Type B pancreatic cell (in vitro differentiated cells): ENCODE results near the gene CRYBB1. TPM values are rescaled to one million over a fixed set of nuclear protein-coding genes. Genes with fewer than 3 reads are reported as not detected.

Experiments used
- DNase-seq: peaks from one replicate; pipeline ENCODE4 v3.0.0; 2021; ENCODE audit warnings: mixed read lengths; ENCODE audit not compliant: unreplicated experiment; ENCODE audit errors: extremely low spot score
- H3K27ac Mint-ChIP-seq: 2 replicates; pipeline ENCODE4 v1.8.0; 2021; ENCODE audit warnings: mild to moderate bottlenecking, mixed read lengths
- H3K27me3 Mint-ChIP-seq: 2 replicates; pipeline ENCODE4 v1.8.0; 2021; ENCODE audit warnings: mixed read lengths
- H3K36me3 Mint-ChIP-seq: 2 replicates; pipeline ENCODE4 v1.8.0; 2021; ENCODE audit warnings: mixed read lengths
- H3K4me1 Mint-ChIP-seq: one replicate; pipeline ENCODE4 v1.8.0; 2021; ENCODE audit warnings: mixed read lengths; ENCODE audit not compliant: unreplicated experiment
- H3K4me3 Mint-ChIP-seq: 2 replicates; pipeline ENCODE4 v1.8.0; 2021; ENCODE audit warnings: mild to moderate bottlenecking, mixed read lengths
- H3K9me3 Mint-ChIP-seq: 2 replicates; pipeline ENCODE4 v1.8.0; 2021; ENCODE audit warnings: mixed read lengths
- total RNA-seq: library from RNA; stranded (reverse); gene quantifications from 2 replicates; pipeline ENCODE4 v1.2.1, GENCODE V29; 2021; ENCODE audit warnings: low replicate concordance
- TF ChIP-seq, protein P1 (sequence below): fragments of 200-600 bp; sonication (generic); conservative IDR thresholded peaks from 2 replicates; pipeline ENCODE4 v1.5.0; 2021; ENCODE audit warnings: antibody characterized with exemption, mild to moderate bottlenecking

Gene CRYBB1
- total RNA-seq, 1 donor from 2014 or later = 4.6 TPM

DNA sequence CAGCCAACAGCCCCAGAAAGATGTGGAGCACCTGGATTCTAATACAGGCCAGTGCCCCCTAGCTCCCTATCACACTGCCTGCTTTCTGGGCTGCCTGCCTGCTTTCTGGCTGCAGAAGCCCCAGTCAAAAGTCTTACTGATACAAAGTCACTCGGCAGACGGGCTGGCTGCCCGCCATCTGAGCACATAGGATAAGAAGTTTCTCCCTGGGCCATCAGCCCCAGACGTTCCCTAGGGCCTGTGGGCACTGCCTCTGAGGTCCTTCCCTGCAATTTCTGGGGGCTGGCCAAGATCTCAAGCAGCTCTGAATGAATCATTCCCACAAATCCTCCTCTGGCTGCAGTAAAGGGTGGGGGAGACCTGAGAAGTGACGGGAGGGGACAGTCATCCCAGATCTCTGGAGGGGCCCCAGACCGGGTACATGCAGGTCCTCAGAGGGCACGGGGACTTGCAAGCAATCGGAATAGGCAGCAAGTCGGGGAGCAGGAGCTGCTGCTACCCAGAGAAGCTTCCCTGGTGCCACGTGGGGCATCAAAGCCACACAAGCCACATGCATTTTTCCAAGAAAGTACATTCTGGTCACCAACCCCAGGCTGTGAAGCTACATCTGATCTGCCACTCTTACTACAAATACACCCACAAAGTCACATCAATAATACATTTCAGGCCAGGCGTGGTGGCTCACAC lies 32.6 kb downstream of the CRYBB1 start:
- no peaks in the 10 kb centered on the region for H3K9me3 Mint-ChIP-seq
- DNase-seq = no peak
- TF ChIP-seq, protein P1, sequence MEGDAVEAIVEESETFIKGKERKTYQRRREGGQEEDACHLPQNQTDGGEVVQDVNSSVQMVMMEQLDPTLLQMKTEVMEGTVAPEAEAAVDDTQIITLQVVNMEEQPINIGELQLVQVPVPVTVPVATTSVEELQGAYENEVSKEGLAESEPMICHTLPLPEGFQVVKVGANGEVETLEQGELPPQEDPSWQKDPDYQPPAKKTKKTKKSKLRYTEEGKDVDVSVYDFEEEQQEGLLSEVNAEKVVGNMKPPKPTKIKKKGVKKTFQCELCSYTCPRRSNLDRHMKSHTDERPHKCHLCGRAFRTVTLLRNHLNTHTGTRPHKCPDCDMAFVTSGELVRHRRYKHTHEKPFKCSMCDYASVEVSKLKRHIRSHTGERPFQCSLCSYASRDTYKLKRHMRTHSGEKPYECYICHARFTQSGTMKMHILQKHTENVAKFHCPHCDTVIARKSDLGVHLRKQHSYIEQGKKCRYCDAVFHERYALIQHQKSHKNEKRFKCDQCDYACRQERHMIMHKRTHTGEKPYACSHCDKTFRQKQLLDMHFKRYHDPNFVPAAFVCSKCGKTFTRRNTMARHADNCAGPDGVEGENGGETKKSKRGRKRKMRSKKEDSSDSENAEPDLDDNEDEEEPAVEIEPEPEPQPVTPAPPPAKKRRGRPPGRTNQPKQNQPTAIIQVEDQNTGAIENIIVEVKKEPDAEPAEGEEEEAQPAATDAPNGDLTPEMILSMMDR = no peak
- H3K4me1 Mint-ChIP-seq = peaks cover 1% of the 10 kb centered on the region
- H3K36me3 Mint-ChIP-seq = peaks cover 12% of the 10 kb centered on the region
- no peaks in the 10 kb centered on the region for H3K27me3 Mint-ChIP-seq
- no peak overlapping the region for H3K4me3 Mint-ChIP-seq
- H3K27ac Mint-ChIP-seq = peak overlapping the region; percentile 61

DNA sequence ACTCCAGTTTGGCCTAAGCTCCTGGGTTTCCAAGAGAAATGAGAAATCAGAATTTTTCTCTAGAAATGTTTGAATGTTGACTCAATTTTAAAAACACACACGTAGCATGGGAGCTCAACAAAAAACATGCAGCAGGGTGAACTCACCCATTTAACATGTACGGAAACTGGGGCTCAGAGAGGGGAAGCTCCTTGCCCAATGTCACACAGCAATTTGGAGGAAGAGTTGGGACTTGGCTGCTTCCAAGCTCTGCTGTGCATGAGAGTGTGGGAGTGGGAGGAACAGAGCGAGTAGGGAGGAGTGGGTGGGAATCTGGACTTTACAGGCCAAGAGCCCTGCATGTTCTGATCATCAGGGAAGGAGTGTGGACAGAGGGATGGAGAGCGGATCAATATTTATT lies 33.8 kb downstream of the CRYBB1 start:
- H3K9me3 Mint-ChIP-seq = no peaks in the 10 kb centered on the region
- peaks cover 12% of the 10 kb centered on the region for H3K36me3 Mint-ChIP-seq
- no peak overlapping the region for H3K4me3 Mint-ChIP-seq
- TF ChIP-seq, protein P1 = no peak
- no peak for DNase-seq
- H3K27me3 Mint-ChIP-seq = no peaks in the 10 kb centered on the region
- H3K27ac Mint-ChIP-seq = no peak overlapping the region
- H3K4me1 Mint-ChIP-seq = no peaks in the 10 kb centered on the region

DNA sequence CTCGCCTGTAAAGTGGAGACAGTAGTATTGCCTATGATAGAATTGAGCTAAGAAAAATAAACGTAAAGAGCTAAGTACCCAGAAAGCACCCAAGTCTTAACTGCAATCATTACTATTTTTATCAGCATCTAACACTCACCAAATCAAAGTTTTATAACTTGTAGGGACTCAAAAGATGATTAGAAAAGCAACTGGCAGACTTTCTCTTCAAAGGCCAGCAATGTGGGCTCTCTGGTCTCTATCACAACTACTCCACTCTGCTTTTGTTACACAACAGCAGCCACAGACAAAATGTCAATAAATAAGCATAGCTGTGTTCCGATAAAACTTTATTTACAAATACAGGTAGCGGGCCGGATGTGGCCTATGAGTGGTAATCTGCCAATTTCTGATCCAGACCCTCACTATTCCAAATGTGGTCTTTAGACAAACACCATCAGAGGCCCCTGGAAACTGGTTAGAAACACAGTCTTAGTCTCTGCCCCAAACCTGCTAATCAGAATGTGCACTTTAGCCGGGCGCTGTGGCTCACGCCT lies 36.1 kb downstream of the CRYBB1 start:
- Mint-ChIP-seq H3K9me3 (no peaks in the 10 kb centered on the region), H3K27ac (no peak overlapping the region), H3K36me3 (peaks cover 5% of the 10 kb centered on the region), H3K4me3 (no peak overlapping the region), H3K27me3 (no peaks in the 10 kb centered on the region), H3K4me1 (no peaks in the 10 kb centered on the region)
- TF ChIP-seq, protein P1 = no peak
- no peak for DNase-seq

DNA sequence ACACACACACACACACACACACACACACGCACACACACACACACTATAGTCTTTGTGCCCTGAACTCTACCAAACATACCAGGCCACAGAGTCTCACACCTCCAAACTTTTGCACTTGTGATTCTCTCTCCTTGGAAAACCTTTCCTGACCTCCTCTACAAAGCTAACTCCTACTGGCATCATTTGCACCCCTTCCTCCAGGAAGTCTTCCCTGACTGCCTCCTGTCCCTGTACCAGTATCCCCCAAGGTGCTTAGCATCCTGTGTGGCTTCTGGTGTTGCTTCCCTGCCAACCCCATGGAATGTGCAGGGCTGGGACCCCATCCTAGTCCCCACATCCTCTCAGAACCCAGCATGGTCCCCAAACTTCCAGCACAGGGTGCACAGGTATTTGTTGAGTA lies 36.8 kb downstream of the CRYBB1 start:
- H3K4me3 Mint-ChIP-seq = no peak overlapping the region
- H3K4me1 Mint-ChIP-seq = peaks cover 5% of the 10 kb centered on the region
- TF ChIP-seq, protein P1 = no peak
- H3K9me3 Mint-ChIP-seq = no peaks in the 10 kb centered on the region
- DNase-seq = no peak
- H3K36me3 Mint-ChIP-seq = peaks cover 5% of the 10 kb centered on the region
- no peak overlapping the region for H3K27ac Mint-ChIP-seq
- no peaks in the 10 kb centered on the region for H3K27me3 Mint-ChIP-seq

DNA sequence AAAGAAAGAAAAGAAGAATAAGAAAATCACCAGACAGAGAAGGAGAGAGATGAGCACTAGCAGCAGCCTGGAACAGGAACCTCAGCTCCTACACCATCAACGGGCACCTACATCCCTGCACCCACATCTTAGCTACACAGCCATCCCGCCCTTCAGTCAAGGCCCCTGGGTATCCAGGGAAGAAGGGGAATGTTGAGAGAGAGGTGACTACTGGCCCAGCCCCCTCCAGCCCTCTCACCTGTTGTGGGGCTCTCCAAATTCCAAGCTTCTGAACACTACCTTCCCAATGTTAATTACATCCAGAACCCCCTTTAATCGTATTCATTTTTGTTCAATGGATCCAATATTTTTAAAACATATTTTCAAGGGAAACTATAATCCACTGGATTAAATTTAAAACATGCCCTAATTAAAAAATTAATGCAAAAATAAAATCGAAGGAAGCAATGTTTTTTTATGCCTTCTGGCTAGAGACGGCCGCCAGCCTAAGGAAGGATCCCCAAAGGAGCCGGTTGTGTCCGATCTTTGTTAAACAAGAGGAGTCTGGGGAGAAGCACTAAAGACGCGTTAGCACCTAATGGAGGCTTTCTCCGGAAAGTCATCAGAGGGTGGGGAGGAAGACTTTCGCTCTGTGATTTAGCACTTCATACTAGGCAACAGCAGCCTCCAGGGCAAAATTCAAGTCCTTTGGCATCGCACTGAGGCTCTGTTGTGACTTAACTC lies 37.4 kb downstream of the CRYBB1 start:
- Mint-ChIP-seq H3K27ac (no peak overlapping the region), H3K4me1 (peaks cover 5% of the 10 kb centered on the region), H3K27me3 (no peaks in the 10 kb centered on the region), H3K9me3 (no peaks in the 10 kb centered on the region), H3K4me3 (no peak overlapping the region), H3K36me3 (peaks cover 5% of the 10 kb centered on the region)
- TF ChIP-seq, protein P1 = no peak
- DNase-seq = no peak
